ENCODE data around the gene FAM236A. TPM values are rescaled to one million over a fixed set of nuclear protein-coding genes. Genes with fewer than 3 reads are reported as not detected.

Gene FAM236A
- total RNA-seq, 1 experiment from 2014 or later = not detected

Other genes starting within 250 kb of the FAM236A start
- gene PHKA1, start 223.9 kb upstream of the FAM236A start, total RNA-seq (2021) = 15.5 and 17.2 TPM in 2 replicates
- not detected in 2 replicates for gene DMRTC1B, start 161.3 kb upstream of the FAM236A start, total RNA-seq (2021)
- not detected in 2 replicates for gene FAM236B, start 155.5 kb upstream of the FAM236A start, total RNA-seq (2021)
- gene FAM236D, start 130.0 kb upstream of the FAM236A start, total RNA-seq (2021) = not detected in 2 replicates
- not detected in 2 replicates for gene FAM236C, start 25.6 kb upstream of the FAM236A start, total RNA-seq (2021)
- gene DMRTC1, start 5.6 kb downstream of the FAM236A start, total RNA-seq (2021) = not detected in 2 replicates
- gene PABPC1L2B, start 64.7 kb downstream of the FAM236A start, total RNA-seq (2021) = not detected in 2 replicates
- gene PABPC1L2A, start 141.3 kb downstream of the FAM236A start, total RNA-seq (2021) = not detected in 2 replicates

Data from PC-9 (cell line).